GDM1 (cell line): Measurements from ENCODE around the gene STIM2.
"Not testable (repeated sequence)": the region's sequence is repeated elsewhere in the genome, so short reads cannot be mapped to it uniquely, and the experiment has no call there.

Experiments
- DNase-seq: peaks from one replicate; lab custom pipeline; 2025; lab: John Stamatoyannopoulos, UW

The STIM2 gene

DNA sequence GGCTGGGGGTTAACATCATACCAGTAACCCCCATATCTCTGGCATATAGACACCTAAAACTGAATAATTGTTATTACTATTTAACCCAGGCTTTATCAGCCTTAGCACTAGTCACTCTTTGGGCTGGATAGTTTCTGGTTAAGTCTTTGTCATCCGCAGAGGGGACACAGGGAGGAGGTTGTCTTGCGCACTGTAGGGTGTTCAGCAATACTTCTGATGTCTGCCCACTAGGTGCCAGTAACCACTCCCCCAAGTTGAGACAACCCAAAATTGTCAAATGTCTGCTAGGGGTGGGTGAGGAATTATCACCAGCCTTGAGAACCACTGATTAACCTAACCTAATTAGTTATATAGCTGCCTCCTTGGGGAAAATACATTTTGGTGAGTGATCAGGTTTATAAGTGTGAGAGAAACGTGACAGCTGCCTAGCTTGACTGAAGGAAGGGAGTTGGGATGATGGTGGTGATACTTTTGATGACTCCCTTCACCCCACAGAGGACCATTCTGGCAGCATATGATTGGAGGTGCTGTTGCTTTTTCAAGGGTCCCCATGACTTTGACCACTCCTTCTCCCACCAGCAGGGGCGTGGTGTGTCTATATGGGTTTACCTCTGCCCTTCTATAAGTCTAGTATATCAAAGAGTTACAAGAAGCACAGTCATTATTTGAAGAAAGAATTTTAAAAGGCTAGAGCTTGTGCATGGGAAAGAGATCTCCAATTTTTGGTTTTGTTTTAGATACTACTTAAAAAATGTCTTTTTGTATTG, 140.9 kb downstream of the STIM2 start:
- no peak for DNase-seq

DNA sequence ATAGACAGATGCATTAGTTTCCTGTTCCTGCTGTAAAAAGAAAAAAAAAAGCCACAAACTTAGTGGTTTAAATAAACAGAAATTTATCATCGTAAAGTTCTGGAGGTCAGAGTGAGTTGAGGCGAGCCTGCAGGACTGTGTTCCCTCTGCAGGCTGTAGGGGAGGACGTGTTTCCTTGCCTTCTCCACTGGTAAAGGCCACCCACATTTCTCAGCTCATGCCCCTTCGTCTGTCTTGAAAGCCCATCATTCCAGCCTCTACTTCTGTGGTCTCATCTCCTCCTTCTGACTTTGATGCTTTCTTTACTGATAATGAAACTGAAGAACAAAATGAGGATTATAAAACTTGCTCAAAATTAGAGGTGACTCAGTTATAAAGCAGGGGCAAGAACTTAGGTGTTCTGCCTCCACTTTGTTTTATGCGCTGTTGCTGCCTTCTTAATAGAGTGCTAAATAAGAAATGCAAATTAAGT, 143.0 kb downstream of the STIM2 start:
- DNase-seq, result no peak

DNA sequence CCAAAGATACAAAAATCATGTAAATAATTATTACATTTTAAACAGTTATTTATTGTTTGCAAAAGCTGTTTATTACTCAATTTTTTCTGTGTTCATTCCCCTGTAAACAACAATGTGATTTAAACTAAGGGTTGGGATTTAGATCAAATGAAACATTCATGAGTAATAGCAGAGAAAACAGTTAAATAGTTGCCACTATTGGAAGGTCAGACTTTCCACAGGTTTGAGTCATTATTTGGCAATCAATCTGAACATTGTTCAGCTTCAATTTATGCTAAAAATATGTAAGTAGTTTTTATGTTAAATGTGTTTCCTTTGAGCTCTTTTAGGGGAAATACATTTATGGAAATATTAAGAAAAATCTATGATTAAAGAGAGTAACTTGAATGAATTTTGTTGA, 144.9 kb downstream of the STIM2 start:
- no peak for DNase-seq

DNA sequence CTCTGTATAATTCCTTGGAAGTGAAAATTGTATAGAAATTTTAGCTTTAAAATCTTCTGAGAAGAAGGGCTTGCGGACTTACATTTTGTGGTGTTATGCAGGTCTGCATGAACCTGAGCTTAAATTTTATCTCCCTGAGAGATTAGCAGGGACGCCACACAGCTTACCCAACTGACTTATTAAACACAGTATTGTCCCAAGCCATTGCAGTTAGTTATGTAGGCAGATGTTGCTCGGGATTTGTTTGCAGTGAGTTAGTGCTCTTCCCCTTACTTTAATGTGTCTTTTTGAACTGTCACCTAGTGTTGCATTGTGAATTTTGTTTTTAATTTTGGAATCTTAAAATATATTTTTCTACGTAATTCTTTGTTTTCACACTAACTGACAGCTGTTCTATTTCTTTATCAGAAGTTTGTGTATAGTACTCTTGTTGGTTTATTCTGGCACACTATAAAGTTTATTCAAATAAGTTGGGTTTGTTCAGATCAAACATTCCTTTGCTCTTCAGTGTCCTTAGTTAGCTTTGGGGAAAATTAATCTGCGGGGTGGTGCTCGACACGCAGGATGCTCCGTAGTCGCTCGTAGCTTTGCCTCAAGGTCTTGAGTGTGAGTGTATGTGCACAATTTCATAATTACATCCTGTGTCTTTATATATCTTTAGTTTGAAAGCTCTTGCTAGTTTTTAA, 145.4 kb downstream of the STIM2 start:
- no peak for DNase-seq

DNA sequence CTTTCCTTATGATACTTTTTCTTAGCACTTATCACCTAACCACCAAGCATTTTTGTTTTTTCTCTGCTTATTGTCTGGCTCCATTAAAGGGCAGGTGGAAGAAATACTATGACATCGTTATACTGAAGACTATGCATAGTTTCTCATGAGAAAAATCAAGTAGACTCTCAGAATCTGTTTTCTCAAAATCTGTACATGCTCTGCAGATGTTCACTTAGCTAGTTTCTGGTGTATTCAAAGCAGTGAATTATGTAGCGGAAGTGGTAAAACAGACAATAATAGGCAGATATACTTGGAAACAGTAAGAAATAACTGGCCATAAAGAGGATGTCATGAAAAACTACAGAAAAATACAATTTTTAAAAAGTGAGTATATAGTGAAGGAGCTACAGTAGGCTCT, 146.0 kb downstream of the STIM2 start:
- DNase-seq, result no peak

DNA sequence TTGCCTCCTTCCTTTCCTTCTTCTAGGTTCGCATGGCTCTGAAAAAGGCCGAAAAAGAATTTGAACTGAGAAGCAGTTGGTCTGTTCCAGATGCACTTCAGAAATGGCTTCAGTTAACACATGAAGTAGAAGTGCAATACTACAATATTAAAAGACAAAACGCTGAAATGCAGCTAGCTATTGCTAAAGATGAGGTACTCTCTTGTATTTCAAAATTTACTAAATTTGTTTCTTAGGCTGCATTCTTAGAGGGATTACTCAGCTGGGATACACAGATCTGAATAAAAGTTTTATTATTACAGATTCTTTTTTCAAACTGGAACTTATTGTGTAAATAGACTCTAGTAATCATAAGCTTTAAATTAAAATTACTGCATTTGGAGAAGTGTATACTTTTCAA, 146.9 kb downstream of the STIM2 start:
- no peak for DNase-seq

DNA sequence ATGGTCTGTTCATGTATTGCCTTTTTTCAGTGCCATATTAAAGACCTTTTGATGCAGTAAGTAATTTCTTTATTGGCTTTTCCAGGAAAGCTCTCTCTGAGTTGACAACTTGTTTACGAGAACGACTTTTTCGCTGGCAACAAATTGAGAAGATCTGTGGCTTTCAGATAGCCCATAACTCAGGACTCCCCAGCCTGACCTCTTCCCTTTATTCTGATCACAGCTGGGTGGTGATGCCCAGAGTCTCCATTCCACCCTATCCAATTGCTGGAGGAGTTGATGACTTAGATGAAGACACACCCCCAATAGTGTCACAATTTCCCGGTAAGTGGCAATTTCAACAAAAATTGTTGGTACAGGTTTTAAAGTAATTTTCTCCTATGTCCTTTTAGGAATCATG, 148.0 kb downstream of the STIM2 start:
- DNase-seq, result no peak

DNA sequence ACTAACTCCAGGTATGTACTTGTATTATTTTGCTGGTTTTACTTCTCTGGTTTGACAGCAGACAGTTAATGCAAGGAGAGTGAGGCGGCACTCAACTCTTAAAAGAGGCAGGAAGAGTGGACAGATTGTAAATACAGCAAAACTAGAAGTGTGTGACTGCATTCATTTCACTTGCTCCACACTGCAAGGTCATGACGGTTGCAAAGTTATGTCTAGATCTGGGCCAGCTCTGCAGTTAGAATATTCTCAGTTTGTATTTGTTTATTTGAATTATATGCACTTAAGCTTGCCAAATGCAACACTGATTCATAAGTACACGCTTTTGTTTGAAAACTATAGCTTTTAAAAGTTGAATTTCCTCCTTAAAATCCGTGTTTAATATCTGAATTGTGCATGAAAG, 148.9 kb downstream of the STIM2 start:
- DNase-seq, result no peak

DNA sequence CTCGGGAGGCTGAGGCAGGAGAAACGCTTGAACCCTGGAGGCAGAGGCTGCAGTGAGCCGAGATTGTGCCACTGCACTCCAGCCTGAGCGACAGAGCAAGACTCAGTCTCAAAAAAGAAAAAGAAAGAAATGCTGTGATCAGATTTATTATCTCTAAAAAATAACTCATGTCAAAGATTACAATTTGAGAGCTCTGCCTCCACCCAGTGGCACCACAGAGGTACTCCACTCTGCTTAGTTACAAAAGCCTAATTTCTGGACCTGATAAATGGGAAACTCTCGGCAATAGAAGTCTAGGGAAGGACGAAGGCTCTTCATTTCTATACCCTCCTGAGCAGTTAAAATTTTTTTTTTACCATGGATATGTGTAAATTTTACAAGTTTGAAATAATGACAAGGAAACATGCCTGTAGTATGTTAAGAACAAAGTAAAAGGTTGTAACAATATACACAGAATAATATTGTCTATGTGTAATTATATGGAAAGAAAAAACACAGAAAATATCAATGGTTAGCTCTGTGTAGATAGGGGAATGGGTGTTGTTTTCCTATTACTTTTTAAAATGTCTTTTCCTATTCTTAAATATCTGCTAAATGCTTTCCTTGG, 149.8 kb downstream of the STIM2 start:
- DNase-seq, result peak; percentile 10

DNA sequence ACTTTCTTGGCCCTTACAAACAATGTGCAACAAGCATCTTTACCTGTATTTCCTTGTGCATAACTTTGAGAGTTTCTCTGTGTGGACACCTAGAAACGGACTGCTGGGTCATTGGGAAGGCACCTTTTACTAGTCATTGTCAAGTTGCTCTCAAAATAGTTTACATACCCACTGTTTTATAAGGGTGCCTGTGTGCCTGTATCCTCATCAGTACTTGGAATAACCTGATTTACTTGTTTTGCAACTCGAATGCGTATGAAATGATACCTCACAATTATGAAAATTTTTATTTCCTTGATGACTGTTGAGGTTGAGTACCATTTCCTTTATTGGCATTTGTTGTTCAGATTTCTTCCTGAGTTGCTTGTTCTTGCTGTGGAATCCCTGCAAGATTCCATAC, 150.8 kb downstream of the STIM2 start:
- DNase-seq, result no peak

DNA sequence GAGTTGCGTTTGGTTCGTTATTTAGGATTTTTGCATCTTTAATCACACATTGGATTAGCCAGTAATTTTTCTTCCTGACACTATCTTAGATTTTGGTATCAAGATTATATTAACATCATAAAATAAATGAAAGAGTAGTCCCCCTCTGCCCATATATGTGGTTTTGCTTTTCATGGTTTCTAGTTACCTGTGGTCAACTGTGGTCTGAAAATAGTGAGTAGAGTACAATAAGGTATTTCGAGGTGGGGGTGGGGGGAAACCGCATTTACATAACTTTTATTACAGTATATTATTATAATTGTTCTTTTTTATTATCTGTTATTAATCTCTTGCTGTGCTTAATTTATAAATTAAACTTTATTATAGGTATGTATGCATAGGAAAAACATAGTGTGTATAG, 152.4 kb downstream of the STIM2 start:
- DNase-seq, result no peak

DNA sequence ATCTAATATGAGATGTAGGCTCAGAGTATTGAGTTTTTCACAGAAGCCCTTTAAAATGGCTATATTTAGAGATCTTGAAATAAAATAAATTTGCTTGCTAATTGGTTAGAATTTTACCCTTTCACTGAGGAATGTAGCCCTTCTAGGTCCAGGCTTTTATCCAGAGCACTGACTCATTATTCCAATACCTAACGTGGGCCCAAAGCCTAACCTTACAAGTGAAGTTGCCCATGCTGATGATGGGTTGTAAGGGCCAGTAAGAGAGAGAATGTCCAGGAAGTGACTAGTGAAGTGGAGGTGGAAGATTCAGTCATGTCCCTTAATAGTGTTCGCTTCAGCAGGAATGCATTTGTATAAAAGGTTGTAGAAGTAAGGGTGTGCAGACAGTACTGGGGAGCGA, 155.9 kb downstream of the STIM2 start:
- no peak for DNase-seq

DNA sequence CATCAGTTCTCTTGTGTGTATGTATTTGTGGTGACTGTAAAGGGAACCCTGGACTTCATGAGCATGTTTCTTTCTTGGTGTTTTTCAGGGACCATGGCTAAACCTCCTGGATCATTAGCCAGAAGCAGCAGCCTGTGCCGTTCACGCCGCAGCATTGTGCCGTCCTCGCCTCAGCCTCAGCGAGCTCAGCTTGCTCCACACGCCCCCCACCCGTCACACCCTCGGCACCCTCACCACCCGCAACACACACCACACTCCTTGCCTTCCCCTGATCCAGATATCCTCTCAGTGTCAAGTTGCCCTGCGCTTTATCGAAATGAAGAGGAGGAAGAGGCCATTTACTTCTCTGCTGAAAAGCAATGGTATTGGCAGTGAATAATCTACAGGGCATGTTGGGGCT, 157.0 kb downstream of the STIM2 start:
- DNase-seq, result no peak

DNA sequence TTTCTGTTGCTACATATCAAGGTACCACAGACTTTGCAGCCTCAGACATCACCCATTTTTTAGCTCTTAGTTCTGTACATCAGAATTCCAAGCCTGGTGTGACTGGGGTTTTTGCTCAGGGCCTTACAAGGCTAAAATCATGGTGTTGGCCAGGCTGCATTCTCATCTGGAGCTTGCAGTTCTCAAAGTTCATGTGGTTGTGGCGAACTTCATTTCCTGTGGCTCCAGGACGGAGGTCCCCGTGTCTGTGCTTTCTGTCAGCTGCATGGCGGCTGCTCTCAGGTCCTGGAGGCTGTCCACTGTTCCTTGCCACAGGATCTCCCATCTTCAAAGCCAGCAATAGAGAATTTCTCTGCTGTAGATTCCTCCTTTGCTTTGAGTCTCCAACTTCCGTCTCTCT, 157.4 kb downstream of the STIM2 start:
- no peak for DNase-seq

DNA sequence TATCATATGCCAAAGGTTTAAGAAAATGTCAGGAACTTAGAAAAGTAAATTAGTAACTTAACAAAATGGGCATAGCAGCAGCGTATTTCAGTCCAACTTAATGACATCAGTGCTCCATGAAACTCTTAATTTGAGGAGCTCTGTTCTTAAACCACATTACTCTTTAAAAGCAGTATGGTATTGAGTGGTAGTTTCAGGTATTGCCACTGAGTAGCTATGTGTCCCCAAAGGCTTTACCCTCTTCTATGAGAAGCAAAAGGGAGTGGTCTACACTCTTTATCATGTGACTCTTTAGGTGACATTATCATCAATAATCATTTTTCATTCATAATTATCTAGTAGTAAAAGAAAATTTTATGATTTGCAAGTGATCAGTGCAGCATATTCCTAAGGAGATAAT, 158.3 kb downstream of the STIM2 start:
- no peak for DNase-seq

DNA sequence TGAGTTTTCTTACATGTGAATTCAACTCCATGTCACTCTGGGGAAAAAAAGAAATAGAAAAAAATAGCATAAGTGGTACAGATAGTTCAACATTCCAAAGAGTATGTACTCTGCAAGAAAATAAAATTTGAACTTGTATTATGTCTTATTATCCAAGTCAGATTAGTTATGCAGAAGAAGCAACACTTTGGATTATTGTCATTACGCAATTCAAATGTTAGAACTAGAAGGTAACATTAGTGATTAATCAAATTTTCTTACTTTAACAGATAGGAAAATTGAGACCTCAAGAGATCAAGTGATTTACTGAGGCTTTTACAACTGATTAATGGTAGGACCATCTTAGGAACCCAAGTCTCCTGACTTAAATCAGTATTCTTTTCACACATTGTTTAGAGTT, 159.1 kb downstream of the STIM2 start:
- DNase-seq, result no peak

DNA sequence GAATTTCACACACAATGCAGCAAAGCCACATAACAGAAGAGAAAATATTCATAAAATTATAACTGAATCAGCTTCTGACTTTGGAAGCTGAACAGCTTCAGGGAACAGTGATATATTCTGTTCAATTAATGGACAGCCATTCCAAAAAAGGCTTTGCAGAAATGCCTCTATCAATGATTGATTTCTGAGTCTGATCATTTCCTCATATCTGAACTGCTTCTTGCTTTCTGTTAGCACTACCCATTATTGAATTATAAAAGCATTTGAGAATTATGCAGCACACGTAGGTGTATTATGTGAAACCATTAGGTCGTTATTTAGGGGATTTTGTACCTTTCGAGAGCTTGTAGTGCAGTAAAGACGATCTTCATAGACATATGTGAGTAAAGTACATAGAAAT, 159.6 kb downstream of the STIM2 start:
- no peak for DNase-seq

DNA sequence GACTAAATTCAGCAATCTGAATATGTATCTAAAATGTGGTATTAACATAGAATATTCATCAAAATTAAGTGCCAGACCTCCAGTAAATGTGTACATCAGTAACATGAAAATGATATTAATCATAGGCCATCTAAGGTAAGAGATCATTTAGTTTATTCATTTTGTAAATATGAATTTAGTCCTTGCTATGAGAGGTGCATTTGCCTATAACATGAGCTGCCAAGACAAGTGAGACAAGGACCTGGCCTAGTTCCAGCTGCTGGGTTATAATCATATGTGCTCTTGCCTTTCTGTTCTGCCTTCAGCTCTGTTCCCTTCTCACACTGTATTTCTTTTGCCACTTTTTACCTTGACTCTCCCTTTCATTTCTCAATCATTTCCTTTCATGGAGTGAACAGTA, 160.0 kb downstream of the STIM2 start:
- DNase-seq, result no peak

DNA sequence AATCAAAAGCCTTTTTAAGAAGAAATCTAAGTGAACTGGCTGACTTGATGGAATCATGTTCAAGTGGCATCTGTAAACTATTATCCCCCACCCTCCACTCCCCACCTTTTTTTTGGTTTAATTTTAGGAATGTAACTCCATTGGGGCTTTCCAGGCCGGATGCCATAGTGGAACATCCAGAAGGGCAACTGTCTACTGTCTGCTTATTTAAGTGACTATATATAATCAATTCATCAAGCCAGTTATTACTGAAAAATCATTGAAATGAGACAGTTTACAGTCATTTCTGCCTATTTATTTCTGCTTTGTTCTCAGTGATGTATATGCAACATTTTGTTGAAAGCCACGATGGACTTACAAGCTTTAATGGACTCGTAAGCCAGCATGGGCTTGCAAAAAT, 162.3 kb downstream of the STIM2 start:
- DNase-seq, result no peak

DNA sequence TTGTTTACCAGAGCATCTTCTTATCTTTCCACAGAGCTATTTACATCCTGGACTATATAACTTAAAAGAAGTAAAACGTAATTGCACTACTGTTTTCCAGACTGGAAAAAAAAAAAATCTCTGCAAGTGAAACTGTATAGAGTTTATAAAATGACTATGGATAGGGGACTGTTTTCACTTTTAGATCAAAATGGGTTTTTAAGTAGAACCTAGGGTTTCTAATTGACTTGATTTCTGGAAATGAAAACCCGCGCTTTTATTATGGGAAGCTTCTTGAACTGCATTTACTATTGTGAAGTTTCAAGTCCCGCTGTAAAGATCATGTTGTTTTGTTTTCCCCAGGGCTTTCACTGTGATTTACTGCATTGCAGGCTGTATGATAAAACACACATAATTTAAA, 162.7 kb downstream of the STIM2 start:
- no peak for DNase-seq

DNA sequence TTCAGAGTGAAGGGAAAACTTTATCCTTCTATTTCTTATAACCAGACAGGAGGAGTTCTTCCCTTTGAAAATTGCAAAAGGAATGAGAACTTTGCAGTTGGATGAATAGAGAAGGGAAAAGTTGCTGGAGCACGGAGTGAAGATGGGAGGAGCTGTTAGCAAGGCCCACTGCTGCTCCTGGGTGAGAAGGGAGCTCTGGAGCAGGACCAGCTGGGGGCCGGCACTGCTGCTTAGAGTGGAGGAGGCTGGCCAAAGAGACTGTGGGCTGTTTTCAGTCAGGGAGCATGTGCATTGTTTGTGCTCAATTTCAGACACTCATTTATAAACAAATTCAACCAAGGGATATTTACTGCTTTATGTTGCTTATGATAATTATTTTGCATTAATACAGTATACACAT, 164.2 kb downstream of the STIM2 start:
- no peak for DNase-seq

DNA sequence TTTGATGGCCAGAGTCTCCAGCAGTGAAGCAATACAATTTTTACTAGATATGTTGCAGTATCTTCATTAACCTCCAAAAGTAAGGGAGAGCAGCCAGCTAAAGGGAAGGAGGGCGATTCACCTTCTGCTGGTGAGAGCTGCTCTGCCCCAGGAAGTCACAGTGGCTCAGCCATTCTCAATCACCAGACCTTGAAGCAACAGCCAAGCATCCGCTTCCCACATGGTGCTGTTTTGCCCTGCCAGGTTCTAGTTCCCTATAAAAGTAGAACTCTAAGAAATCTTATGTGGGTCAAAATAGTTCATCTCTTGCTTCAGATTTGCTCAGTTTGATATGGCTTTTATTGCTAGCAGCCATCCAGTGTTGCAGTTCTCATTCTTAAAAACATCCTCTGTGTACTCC, 166.8 kb downstream of the STIM2 start:
- DNase-seq, result no peak

DNA sequence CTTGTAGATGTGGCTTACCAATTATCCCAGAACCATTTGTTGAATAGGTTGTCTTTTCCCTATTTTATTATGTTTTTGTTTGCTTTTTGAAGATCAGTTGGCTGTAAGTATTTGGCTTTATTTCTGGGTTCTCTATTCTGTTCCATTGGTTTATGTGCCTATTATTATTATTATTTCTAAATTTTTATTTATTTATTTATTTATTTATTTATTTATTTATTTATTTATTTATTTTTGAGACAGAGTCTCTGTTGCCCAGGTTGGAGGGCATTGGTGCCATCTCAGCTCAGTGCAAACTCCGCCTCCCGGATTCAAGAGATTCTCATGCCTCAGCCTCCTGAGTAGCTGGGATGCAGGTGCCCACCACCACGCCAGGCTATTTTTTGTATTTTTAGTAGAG, 174.5 kb downstream of the STIM2 start:
- DNase-seq, result not testable (repeated sequence)
